Stimulated activated CD8-positive, alpha-beta memory T cell treated with anti-CD3 and anti-CD28 coated beads, Interleukin-12 subunit alpha, Interleukin-12 subunit beta, amount 100 ng/mL, for 1 hour (primary cell): ENCODE data around the gene KIAA0319L.

ENCODE experiments used
- DNase-seq: peaks from one replicate; pipeline ENCODE4 v3.0.0-alpha.2; 2020; ENCODE audit warnings: low read depth

Gene KIAA0319L

GRCh38 chr1:35536556-35537162 is 20.5 kb downstream of the KIAA0319L start:
- no peak for DNase-seq

DNA sequence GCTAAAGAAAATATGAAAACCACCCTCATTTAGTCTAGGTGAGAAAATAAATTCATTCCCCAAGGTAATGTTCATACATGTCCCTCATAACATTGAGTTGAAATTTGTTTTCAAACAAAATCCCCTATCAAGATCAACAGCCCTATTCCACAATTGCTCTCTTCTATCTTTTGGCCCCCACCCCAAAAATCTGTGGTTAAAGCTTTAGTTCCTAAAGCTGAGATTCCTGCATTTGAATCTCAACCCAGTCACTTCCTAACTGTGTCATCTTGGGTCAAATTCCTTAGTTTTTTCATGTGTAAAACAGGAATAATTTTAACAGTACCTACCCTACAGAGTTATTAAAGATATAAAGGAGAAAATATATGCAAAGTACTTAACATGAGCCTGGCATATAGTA is 22.0 kb downstream of the KIAA0319L start:
- no peak for DNase-seq

- DNase-seq, result no peak
Observed at GRCh38 chr1:35533586-35533985, 23.6 kb downstream of the KIAA0319L start.

DNA sequence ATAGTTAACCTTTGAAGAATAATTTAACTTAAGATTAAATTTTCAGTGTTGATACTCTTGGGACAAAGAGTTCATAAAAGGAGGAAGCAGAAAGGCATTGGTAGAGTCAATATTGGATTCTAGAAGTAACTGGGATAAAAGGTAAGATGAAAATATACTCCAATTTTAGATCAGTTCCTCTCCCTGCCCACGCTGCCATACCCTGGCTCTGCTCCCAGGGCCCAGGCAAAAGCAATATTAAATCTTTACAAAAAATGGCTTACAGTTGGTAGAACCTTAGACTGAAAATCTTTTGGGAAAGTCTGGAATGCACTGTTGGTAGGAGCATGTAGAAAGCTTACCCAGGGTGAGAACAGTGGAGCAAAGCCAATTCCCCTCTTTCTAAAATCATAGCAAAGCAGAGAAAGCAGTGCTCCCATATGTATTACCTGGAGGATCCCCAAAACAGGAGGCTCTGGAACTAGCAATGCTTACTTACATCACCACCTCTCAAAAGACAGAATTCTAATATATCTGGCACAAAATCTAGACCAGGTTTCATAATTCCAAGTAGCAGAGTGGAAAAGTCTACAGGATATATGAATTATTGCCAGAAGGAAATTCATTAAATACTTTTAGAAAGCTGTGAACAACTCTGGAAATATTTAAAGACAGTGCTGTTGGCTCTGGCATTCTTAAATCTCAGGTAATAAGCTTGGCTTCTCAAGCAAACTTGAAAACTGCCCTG is 24.5 kb downstream of the KIAA0319L start:
- no peak for DNase-seq

GRCh38 chr1:35531368-35531767 is 25.8 kb downstream of the KIAA0319L start:
- DNase-seq, result no peak

GRCh38 chr1:35530946-35531345 is 26.3 kb downstream of the KIAA0319L start:
- DNase-seq, result no peak

- no peak for DNase-seq
Observed at GRCh38 chr1:35530168-35530567, 27.0 kb downstream of the KIAA0319L start.

DNA sequence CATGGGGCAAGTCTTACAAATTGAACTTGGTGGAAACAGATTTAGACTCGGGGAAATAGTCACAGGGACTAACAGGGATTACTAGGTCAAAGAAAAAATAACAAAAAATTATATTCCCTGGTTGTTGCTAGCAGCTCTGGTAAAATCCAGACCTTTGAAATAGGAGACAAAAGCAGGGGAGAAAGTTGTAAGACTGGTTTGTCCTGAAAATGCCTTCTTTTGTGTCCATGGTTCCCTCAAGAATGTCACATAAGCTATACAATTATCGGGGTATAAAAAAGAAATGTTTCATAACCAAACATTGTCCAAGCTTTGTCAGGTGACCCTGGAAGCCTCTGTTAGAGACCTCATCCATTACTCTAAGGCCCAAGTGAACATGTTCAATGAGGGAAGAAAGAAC is 33.1 kb downstream of the KIAA0319L start:
- DNase-seq, result no peak

GRCh38 chr1:35519432-35519831 is 37.8 kb downstream of the KIAA0319L start:
- no peak for DNase-seq

GRCh38 chr1:35518183-35518582 is 39.0 kb downstream of the KIAA0319L start:
- no peak for DNase-seq

GRCh38 chr1:35511305-35511704 is 45.9 kb downstream of the KIAA0319L start:
- DNase-seq, result no peak

DNA sequence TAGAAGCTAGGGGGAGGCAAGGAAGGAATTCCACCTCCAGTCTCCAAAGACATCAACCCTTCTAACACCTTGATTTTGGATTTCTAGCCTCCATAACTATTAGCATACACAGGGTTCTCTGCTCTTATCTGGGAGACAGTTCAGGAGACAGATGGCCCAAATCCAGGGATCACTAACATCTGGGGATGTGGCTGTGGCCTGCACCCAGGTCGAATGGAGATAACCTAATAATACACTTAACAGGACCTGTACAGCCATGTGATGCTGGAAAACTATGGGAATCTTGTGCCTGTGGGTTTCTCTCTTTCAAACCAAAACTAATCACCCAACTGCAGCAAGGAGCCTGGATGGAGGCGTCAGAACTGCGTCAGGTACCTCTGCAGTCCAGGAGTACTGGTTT is 47.6 kb downstream of the KIAA0319L start:
- no peak for DNase-seq

DNA sequence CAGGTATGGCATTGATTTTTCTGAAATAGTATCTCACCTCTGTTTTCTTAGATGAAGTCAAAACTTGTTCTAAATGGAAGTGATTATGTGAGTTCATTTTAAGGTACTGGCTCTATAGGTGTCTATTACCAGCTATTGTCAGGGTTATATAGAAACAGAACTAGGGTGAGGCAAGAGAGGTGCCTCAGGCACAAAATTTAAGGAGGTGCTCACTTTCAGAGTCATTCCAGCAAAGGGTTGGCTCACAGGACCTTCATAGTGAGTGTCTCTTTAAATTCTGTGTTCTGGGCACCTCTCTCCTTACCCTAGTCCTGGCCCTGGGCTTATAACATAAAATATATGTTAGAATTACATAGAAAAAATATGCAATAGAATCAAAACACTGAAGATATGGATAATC is 49.3 kb downstream of the KIAA0319L start:
- no peak for DNase-seq

- no peak for DNase-seq
Observed at GRCh38 chr1:35506960-35507912, 50.0 kb downstream of the KIAA0319L start.

GRCh38 chr1:35505911-35506798 is 51.0 kb downstream of the KIAA0319L start:
- no peak for DNase-seq

DNA sequence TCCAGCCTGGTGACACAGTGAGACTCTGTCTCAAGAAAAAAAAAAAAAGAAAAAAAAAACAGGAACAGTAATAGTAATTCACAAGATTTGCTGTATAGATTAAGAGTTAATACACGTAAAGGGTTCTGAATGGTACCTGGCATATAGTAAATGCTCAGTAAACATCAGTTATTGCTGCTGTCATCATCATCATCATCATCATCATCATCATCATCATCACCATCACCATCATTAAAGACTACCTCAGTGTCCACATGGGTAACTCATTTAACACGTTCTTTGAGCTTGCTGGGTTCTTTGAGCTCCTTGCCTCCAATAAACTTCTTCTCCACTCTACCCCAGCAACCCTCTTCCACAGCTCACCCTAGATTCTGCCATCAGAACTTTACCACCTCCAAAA is 55.0 kb downstream of the KIAA0319L start:
- DNase-seq, result no peak

GRCh38 chr1:35500439-35500838 is 56.8 kb downstream of the KIAA0319L start:
- DNase-seq, result no peak

GRCh38 chr1:35499652-35500176 is 57.5 kb downstream of the KIAA0319L start:
- DNase-seq, result no peak

- no peak for DNase-seq
Observed at GRCh38 chr1:35499231-35499630, 58.0 kb downstream of the KIAA0319L start.

DNA sequence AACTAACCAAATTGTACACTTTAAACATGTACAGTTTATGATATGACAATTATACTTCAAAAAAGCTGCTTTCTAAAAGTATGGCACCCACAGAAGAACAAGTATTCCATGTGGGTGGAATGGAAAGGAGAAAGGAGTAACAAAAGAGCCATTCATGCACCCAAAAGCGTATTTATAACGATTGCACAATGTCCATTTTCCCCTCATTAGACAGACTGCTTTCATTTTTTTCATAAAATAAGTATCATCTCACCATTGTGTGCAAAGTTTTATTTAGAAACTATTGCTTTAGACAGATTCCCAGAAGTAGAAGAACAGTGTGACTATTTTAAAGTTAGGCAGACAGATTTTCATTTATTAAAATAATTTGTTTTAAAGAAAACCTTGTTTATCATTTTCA is 59.6 kb downstream of the KIAA0319L start:
- no peak for DNase-seq

GRCh38 chr1:35490250-35490649 is 67.0 kb downstream of the KIAA0319L start:
- DNase-seq, result no peak

DNA sequence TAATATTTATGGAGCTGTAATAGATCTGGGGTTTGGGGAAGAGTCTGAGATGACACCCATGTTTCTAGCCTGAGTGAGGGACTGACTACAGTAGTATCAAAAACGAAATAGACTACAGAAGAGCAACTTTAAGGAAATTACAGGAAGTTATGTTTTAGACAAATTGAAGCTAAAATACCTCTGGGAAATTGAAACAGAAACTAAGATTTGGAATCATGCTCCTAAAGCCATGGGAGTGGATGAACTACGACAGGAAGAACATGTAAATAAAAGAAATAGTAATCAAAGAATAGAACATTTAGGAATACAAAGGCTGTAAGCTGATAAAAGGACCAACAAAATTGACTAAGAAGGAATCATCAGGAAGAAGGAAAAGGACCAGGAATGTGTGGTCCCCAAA is 68.9 kb downstream of the KIAA0319L start:
- no peak for DNase-seq
